Motor neuron (in vitro differentiated cells): ENCODE data around the gene TRIO. TPM values are rescaled to one million over a fixed set of nuclear protein-coding genes. Genes with fewer than 3 reads are reported as not detected.
A peak's percentile ranks its signal among the peaks of the same experiment; 100 is the strongest.

Experiments
- ATAC-seq, 8 experiments: fragments of 200-7000 bp; cut with Tn5 transposase; replicated peaks in 6 of 8; 2 replicates each; pipeline ENCODE4 v1.8.0; 2021; ENCODE audit warnings: mild to moderate bottlenecking in 8 of 8, moderate library complexity in 8 of 8
- H3K27ac ChIP-seq, 2 donors: fragments of 250-450 bp; sonication (Bioruptor Pico); 2 replicates each; pipeline ENCODE4 v1.9.0; 2021; ENCODE audit warnings: antibody characterized with exemption in 2 of 2, mild to moderate bottlenecking in 2 of 2, moderate library complexity in 1 of 2
- H3K4me1 ChIP-seq, 2 donors: fragments of 250-450 bp; sonication (Bioruptor Pico); replicated peaks in 1 of 2; 2 replicates each; pipeline ENCODE4 v1.6.1; 2021; ENCODE audit warnings: antibody characterized with exemption in 2 of 2, mild to moderate bottlenecking in 2 of 2, moderate library complexity in 1 of 2
- H3K4me3 ChIP-seq, 5 donors: fragments of 250-450 bp; sonication (Bioruptor Pico); 2 replicates each; pipeline ENCODE4 v1.9.0; 2021; ENCODE audit warnings: antibody characterized with exemption in 5 of 5, mild to moderate bottlenecking in 5 of 5, moderate library complexity in 4 of 5
- WGBS, 10 experiments: fragments of 450-650 bp; shearing (Covaris generic); methylation state at CpG; one replicate each; pipeline ENCODE4 v1.0.0; 2022; 5-methylcytosine and 5-hydroxymethylcytosine counted together
- in situ Hi-C, 9 experiments: fragments of 400-800 bp; cut with MboI; loops; one replicate each; pipeline ENCODE4 v1.15.0; 2021; ENCODE audit warnings: low sequenced_read_pairs in 9 of 9, low pct_unique_long_range_greater_than_20kb in 2 of 9; ENCODE audit not compliant: unreplicated experiment in 9 of 9
- total RNA-seq, 8 experiments: library from RNA; unstranded; fragments of 300-600 nt; gene quantifications; 2 replicates each; pipeline versions ENCODE4 v1.2.3 to v1.2.4, GENCODE V29; 2022

The TRIO gene
- total RNA-seq, 8 experiments from 2014 or later: 39.7 to 162 (median 92.9) TPM

DNA sequence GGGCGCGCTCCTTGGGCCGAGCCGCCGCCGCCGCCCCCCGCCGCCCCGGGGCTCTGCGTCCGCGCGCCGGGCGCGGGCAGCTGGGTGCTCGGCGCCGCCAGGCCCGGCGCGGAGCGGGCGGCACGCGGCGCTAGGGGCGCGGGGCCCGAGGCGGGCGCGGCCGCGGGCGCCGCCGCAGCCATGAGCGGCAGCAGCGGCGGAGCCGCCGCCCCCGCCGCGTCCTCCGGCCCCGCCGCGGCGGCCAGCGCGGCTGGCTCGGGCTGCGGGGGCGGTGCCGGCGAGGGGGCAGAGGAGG lies 351 bp downstream of the TRIO start:
- in situ Hi-C loops: loop anchor here in 1 of 9 experiments (25.0 kb wide), 1 partner anchor 119 kb away; no protein-coding TSS in a partner anchor

DNA sequence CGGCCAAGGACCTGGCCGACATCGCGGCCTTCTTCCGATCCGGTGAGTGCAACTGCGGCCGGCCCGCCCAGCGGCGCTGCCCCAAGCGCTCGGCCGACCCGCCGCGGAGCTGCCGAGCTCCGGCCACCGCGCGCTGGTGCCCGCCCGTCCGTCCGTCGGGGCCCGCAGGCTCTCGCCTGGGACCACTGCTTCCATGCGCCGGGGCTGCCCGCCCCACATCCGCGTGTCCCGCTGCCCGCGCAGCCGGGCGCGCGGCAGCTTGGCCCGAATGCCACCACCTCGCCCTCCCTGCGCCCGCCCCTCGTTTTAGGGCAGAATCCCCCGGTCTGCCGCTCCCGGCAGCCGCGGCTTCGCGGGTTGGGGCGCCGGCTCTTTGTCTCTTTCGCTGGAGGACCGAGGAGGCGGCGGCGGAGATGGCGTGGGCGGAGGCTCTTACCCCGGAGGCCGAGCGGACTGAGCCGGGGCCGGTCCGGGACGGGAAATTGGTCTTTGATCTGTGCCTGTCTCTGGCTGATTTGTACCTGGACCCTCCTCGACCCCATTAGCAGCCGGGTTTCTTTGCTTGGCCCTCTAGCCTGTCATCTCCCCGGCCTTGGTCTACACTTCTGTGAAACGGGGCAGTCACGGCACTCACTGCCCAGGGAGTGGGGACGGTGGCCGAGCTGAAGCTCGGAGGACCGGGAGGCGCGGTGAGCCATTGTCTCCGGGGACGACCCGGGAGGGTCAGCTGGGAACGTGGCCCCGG lies 871 bp downstream of the TRIO start:
- peak in 6 of 8 experiments; percentile 0 to 8 (median 2) for ATAC-seq
- H3K4me1 ChIP-seq: peaks cover 32 to 40% of the 10 kb centered on the region in 2 donors
- in situ Hi-C loops: loop anchor here in 1 of 9 experiments (25.0 kb wide), 1 partner anchor 118 kb away; no protein-coding TSS in a partner anchor
- WGBS, 10 experiments: 0% methylated on average over 2 to 17 of the region's 85 CpGs; no CpG with 5 or more reads in 6 of the 10 experiments
- peak overlapping the region; percentile 69 to 96 (median 86) for H3K4me3 ChIP-seq
- H3K27ac ChIP-seq: peak overlapping the region; percentile 88 to 96

More for the DNA sequence above, 351 bp downstream of the TRIO start:
- peak overlapping the region; percentile 88 to 96 for H3K27ac ChIP-seq
- no peak for ATAC-seq
- no CpG with 5 or more reads among the region's 59 CpGs for WGBS, 10 experiments
- peaks cover 27 to 35% of the 10 kb centered on the region in 2 donors for H3K4me1 ChIP-seq
- peak overlapping the region; percentile 69 to 96 (median 86) for H3K4me3 ChIP-seq

DNA sequence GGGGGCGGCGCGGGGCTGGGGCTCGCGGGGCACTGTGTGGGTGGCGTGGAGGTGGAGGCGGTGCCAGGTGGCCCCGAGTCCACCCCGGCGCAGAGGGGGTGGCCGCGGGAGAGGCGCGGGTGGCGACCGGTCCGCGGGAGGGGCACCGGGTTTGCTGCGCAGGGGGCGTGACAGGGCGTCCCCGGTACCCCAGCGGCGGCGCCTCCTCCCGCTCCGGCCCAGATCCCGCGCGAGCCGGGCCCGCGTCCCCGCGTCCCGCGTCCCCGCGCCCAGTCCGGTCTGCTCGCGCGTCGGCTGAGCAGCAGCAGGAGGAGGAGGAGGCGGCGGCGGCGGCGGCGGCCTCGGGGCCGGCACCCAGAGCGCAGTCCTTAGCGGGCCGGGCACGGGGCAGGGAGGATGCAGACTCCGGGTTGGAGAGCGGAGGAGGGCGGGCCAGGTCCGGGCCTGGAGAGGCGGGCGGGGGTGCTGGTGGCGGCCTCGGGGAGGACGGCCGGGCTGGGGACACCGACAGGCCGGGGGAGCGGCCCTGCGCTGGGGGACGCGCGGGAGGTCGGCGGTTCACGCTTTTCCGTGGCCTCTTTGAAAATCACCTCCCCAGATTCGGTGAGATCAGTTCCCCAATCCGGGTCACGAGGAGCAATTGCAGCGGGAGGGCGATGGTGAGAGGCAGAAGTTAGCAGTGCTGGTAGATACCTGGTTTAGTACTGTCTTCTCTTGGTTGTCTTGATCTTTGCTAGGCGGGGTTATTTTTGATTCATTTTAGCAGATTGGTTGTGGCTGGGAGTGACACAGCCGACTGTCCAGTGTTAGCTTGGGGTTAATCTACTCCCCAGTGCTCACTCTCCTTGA lies 1.7 kb downstream of the TRIO start:
- peak overlapping the region; percentile 88 to 96 for H3K27ac ChIP-seq

DNA sequence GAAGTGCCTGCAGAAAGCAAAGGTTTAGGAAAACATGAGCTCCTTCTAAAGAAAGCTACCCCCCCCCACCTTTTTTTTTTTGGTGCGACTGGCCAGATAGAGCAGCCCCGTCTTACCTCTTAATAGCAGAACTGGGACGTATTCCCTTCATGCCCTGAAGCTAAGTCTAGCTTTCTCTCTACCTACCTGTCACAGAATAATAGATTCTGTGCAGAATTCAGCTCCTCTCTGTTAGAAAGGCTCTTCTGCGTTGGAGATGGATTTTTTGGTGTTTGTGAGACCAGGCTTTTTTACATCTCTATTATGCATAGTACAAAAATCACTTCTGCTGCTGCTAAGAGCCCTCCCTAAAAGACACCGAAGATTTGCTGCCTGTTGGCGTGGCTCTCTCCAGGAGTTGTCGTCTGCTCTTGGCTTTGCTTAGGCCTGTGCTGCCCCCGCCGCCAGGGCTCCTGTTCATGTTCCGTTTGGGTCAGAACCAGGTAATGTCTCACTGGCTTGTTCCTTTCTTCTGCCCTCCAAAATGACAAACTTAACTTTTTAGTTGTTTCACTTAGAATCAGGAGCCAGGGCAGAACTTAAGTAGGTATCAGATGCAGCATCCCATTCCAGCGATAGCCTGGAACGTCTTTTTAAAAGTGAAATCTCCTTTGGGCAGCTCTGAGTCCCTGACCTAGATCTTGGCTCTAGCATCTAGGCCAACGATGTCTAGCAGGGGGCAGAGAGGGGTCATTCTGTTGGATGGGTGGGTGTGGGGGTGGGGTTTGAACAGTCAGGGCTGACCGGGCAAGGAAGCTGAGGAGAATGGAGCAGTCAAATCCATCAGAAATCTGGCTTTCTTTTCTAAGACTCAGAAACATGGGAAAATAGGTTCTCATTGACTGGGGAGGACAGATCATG lies 2.5 kb downstream of the TRIO start:
- in situ Hi-C loops: loop anchor here in 1 of 9 experiments (25.0 kb wide), 1 partner anchor 117 kb away; no protein-coding TSS in a partner anchor
- Histone ChIP-seq H3K4me3 (peak overlapping the region; percentile 69 to 96 (median 86)), H3K27ac (peak overlapping the region; percentile 88 to 96), H3K4me1 (peaks cover 45 to 57% of the 10 kb centered on the region in 2 donors)
- ATAC-seq: no peak
- 0 to 78% (median 7%) methylated on average over 1 to 6 of the region's 14 CpGs for WGBS, 10 experiments

More for the DNA sequence above, 1.7 kb downstream of the TRIO start:
- WGBS, 10 experiments: 0% methylated on average over 1 to 5 of the region's 85 CpGs; no CpG with 5 or more reads in 4 of the 10 experiments
- Histone ChIP-seq H3K4me3 (peak overlapping the region; percentile 69 to 96 (median 86)), H3K4me1 (peaks cover 40 to 48% of the 10 kb centered on the region in 2 donors)
- in situ Hi-C loops: loop anchor here in 1 of 9 experiments (25.0 kb wide), 1 partner anchor 117 kb away; no protein-coding TSS in a partner anchor
- ATAC-seq: peak; percentile 21 to 53 (median 41)

DNA sequence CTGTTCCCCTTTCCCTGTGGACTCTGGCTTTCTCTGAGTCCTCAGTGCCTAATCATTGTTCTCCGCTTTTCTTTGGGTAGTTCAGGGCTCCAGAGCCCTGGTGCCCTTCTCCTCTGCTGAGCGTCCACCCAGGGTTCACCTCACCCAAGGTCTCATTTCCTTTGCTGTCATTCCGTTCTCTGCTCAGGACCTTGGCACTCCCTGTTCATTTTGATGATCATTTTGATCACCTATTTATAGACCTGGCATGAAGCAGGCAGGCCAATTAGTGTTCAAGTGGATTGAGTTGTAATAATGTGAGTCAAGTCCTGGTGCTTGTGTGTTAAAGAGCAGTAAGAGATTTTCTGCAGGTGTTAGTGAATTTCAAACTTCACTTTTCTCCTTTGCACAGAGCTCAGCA lies 3.6 kb downstream of the TRIO start:
- Histone ChIP-seq H3K27ac (no peak overlapping the region), H3K4me3 (peak overlapping the region in 2 of 5 donors; percentile 73 to 92), H3K4me1 (peaks cover 45 to 59% of the 10 kb centered on the region in 2 donors)
- whole genome bisulfite sequencing, 10 experiments: 17 to 100% (median 65%) methylated on average over 1 to 3 of the region's 3 CpGs; no CpG with 5 or more reads in 4 of the 10 experiments
- no peak for ATAC-seq
- in situ Hi-C loops: loop anchor here in 1 of 9 experiments (25.0 kb wide), 1 partner anchor 116 kb away; no protein-coding TSS in a partner anchor

DNA sequence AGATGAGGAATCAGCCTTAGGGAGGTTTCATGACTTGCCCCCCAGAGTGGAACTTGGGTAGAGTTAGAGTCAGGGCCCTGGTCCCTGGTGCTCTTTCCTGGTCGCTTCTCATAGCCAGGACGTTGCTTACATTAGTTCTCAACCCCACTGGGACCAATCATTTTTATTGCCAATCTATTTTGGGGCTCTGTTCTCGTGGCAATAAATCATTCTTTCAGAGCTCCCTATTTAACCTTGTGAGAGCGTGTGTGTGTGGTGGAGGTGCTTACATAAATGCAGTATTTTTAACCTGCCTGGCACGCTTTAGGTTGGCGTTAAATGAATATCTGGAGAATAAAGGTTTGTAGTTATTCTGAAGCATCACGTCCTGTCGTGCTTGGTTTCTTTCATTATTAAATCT lies 4.1 kb downstream of the TRIO start:
- Histone ChIP-seq H3K27ac (no peak overlapping the region), H3K4me3 (peak overlapping the region in 1 of 5 donors; percentile 7), H3K4me1 (peaks cover 45 to 55% of the 10 kb centered on the region in 2 donors)
- in situ Hi-C loops: loop anchor here in 1 of 9 experiments (25.0 kb wide), 1 partner anchor 115 kb away; no protein-coding TSS in a partner anchor
- no peak for ATAC-seq
- WGBS, 10 experiments: 30 to 93% (median 61%) methylated on average over 1 to 8 of the region's 8 CpGs; no CpG with 5 or more reads in 1 of the 10 experiments

DNA sequence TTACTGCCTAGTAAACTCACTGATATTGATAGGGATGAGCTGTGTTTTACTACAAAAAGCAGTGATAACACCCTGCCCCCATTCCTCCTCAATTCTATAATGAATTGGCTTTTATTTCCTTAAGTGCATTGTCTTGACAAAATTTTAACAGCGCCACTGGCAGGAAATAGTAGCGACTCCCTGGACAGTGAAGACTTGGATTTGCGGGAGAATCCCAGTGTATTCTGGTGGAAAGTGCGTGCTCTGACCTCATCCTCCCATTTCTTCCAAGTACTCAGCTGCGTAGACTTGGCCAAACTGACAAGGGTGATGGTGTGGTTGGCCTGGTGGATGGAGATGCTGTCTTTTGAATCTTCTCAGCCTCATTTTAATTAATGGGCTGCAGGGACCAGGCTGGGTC lies 5.3 kb downstream of the TRIO start:
- in situ Hi-C loops: loop anchor here in 1 of 9 experiments (25.0 kb wide), 1 partner anchor 114 kb away; no protein-coding TSS in a partner anchor
- ATAC-seq: no peak
- Histone ChIP-seq H3K27ac (no peak overlapping the region), H3K4me1 (peaks cover 51 to 64% of the 10 kb centered on the region in 2 donors), H3K4me3 (no peak overlapping the region)
- WGBS, 10 experiments: 80 to 100% (median 95%) methylated on average over 1 to 4 of the region's 5 CpGs; no CpG with 5 or more reads in 2 of the 10 experiments

DNA sequence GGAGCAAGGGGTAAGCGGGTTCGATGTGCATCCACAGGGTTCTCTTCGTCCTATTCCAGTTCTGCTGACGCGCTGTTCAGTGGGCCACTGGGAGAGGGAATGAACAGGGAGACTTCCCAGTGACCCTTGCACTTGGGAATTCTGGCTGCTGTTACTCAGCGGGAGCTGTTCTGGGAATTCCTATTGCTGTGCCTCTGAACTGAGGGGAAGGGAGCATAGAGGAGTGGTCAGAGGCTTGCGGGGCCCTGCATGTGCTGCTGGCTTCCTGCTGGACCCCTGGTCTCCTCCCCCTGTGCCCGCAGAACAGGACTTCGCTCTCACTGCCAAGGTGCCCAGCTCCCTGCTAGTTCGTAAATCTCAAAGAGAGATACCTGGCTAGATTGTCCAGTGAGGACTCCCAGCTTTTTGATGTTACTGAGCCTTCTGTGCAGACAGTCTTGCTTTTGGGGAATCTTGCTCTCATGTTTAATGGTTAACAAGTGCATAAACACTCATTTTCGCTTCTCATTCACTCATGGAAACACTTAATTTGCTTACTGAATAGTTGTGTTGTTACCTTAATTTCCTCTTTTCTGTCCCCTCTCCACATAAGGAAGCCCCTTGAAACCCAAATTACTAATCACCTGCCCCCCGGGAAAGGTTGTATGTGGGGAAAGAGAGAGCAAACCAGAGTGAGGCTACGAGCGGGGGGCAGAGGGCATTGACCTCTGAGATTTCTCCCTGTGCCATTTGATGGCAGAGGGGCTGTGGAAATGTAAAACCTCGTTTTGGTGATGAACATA lies 5.9 kb downstream of the TRIO start:
- no peak overlapping the region for H3K4me3 ChIP-seq
- in situ Hi-C loops: loop anchor here in 1 of 9 experiments (25.0 kb wide), 1 partner anchor 113 kb away; no protein-coding TSS in a partner anchor
- 50 to 94% (median 73%) methylated on average over 1 to 9 of the region's 15 CpGs; no CpG with 5 or more reads in 1 of the 10 experiments for WGBS, 10 experiments
- no peak overlapping the region for H3K27ac ChIP-seq
- no peak for ATAC-seq
- peaks cover 57 to 70% of the 10 kb centered on the region in 2 donors for H3K4me1 ChIP-seq

DNA sequence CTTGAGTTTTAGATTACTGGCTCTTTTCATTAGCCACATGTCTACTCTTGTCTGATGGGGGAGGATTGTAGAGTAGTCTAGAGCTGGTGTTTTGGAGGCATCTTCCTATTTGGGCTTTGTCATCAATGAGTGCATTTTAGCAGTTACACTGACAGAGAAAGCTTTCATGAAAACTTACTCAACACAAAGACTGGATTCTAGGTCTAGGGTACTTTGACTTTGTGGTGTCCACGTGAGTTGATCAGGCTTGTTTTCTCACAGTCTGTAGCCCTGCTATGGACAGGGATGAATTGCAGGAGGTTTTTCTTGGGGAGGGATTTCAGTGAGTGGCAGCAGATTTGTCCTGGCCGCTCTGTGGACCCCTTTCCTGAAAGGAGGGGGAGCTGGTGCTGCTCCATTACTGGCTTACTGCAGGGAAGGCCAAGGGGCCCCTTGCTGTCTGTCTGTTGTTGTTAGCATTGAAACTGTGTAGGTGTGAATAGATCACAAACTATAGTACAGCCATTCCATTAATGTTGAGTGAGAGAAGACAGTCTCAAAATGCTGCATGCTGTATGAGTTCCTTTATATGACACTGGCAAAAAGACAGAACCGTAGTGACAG lies 6.6 kb downstream of the TRIO start:
- H3K4me1 ChIP-seq: peaks cover 64 to 76% of the 10 kb centered on the region in 2 donors
- 33 to 100% (median 80%) methylated on average over 1 to 3 of the region's 3 CpGs; no CpG with 5 or more reads in 3 of the 10 experiments for WGBS, 10 experiments
- in situ Hi-C loops: loop anchor here in 2 of 9 experiments (25.0 kb wide), 1 partner anchor 113 kb away; no protein-coding TSS in a partner anchor
- no peak overlapping the region for H3K4me3 ChIP-seq
- no peak overlapping the region for H3K27ac ChIP-seq
- ATAC-seq: no peak

DNA sequence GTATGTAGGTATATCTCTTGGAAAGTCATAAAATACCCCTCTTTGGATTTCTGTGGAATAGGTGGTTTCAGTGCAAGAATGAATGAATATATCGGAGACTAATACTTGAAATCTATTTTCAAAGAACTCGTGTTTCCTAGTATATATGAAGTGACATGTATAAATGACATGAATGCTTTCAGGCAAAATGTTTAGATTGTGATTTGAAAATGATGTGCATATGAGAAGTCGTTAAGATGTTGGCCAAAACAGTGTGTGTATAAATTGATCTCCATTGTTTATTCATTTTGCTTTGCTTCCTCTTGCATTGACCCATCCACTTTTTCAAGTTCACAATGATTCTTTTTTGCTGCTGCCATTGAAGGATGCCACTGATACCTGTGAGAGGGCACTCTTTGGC lies 8.3 kb downstream of the TRIO start:
- WGBS, 10 experiments: 59 to 100% (median 83%) methylated on average over 1 to 3 of the region's 3 CpGs; no CpG with 5 or more reads in 1 of the 10 experiments
- ATAC-seq: no peak
- Histone ChIP-seq H3K4me1 (peaks cover 57 to 83% of the 10 kb centered on the region in 2 donors), H3K4me3 (no peak overlapping the region), H3K27ac (no peak overlapping the region)
- in situ Hi-C loops: loop anchor here in 1 of 9 experiments (25.0 kb wide), 1 partner anchor 111 kb away; no protein-coding TSS in a partner anchor
